WTC11 (cell line): ENCODE results near the gene CCHCR1. TPM values are rescaled to one million over a fixed set of nuclear protein-coding genes. Genes with fewer than 3 reads are reported as not detected.
A peak's percentile ranks its signal among the peaks of the same experiment; 100 is the strongest.

Experiments
- ATAC-seq: fragments of 200-7000 bp; cut with Tn5 transposase; 2 replicates; pipeline ENCODE4 v1.10.0; 2021; ENCODE audit warnings: mild to moderate bottlenecking, moderate library complexity
- CTCF ChIA-PET: fragments of 300-600 bp; sonication (Branson Sonifier 250); formaldehyde crosslinking; loops from one replicate; lab custom pipeline; 2021; ENCODE audit warnings: antibody characterized with exemption; lab: Charles Lee
- POLR2A ChIA-PET: fragments of 350-600 bp; sonication (Branson Sonifier 250); formaldehyde crosslinking; loops from one replicate; lab custom pipeline; 2021; ENCODE audit warnings: antibody characterized with exemption; lab: Charles Lee
- DNase-seq: peaks from one replicate; pipeline ENCODE4 v3.0.0; 2021; ENCODE audit warnings: low spot score
- H3K27ac Mint-ChIP-seq: 2 replicates; pipeline ENCODE4 v1.8.0; 2021; ENCODE audit warnings: mixed read lengths
- H3K27me3 Mint-ChIP-seq: 2 replicates; pipeline ENCODE4 v1.8.0; 2021; ENCODE audit warnings: low read depth, mild to moderate bottlenecking, moderate library complexity, mixed read lengths
- H3K36me3 Mint-ChIP-seq: 2 replicates; pipeline ENCODE4 v1.8.0; 2021; ENCODE audit warnings: mixed read lengths
- H3K4me1 Mint-ChIP-seq: 2 replicates; pipeline ENCODE4 v1.8.0; 2022; ENCODE audit warnings: mixed read lengths
- H3K4me3 Mint-ChIP-seq: 2 replicates; pipeline ENCODE4 v1.8.0; 2021; ENCODE audit warnings: mild to moderate bottlenecking, moderate library complexity, mixed read lengths
- H3K9me3 Mint-ChIP-seq: 2 replicates; pipeline ENCODE4 v1.8.0; 2021; ENCODE audit warnings: mixed read lengths
- CREB1 ChIP-seq: sonication (generic); formaldehyde crosslinking; IDR thresholded peaks from 2 replicates; pipeline ENCODE4 v1.8.0; 2023; ENCODE audit warnings: mild to moderate bottlenecking, missing genetic modification reagents
- FOXP1 ChIP-seq: sonication (generic); formaldehyde crosslinking; IDR thresholded peaks from 2 replicates; pipeline ENCODE4 v1.8.0; 2022; ENCODE audit warnings: missing genetic modification reagents, mild to moderate bottlenecking, moderate library complexity, borderline replicate concordance
- HMGA2 ChIP-seq: fragments of 250-450 bp; sonication (Bioruptor Pico); IDR thresholded peaks from 2 replicates; pipeline ENCODE4 v1.4.0; 2021; ENCODE audit warnings: mild to moderate bottlenecking, moderate library complexity
- JUN ChIP-seq: sonication (generic); formaldehyde crosslinking; IDR thresholded peaks from 2 replicates; pipeline ENCODE4 v1.8.0; 2023; ENCODE audit warnings: mild to moderate bottlenecking, missing genetic modification reagents
- NFATC4 ChIP-seq: fragments of 250-450 bp; sonication (Bioruptor Pico); IDR thresholded peaks from 2 replicates; pipeline ENCODE4 v1.9.0; 2021; ENCODE audit warnings: mild to moderate bottlenecking
- NR2C2 ChIP-seq: sonication (generic); formaldehyde crosslinking; IDR thresholded peaks from 2 replicates; pipeline ENCODE4 v1.8.0; 2022; ENCODE audit warnings: mild to moderate bottlenecking, missing genetic modification reagents
- TEAD1 ChIP-seq: sonication (generic); formaldehyde crosslinking; IDR thresholded peaks from 2 replicates; pipeline ENCODE4 v1.8.0; 2022; ENCODE audit warnings: mild to moderate bottlenecking, missing genetic modification reagents
- ZNF121 ChIP-seq: sonication (generic); formaldehyde crosslinking; IDR thresholded peaks from 2 replicates; pipeline ENCODE4 v1.8.0; 2023; ENCODE audit warnings: missing genetic modification reagents
- ZNF396 ChIP-seq: fragments of 250-450 bp; sonication (Bioruptor Pico); IDR thresholded peaks from 2 replicates; pipeline ENCODE4 v1.8.0; 2021; ENCODE audit warnings: mild to moderate bottlenecking, moderate library complexity, borderline replicate concordance
- total RNA-seq: library from RNA; stranded (reverse); gene quantifications from 3 replicates; pipeline ENCODE4 v1.2.3, GENCODE V29; 2021
- TF ChIP-seq, protein P1 (sequence below): fragments of 250-450 bp; sonication (Bioruptor Pico); IDR thresholded peaks from 2 replicates; pipeline ENCODE4 v1.9.0; 2021; ENCODE audit warnings: mild to moderate bottlenecking, borderline replicate concordance
- TF ChIP-seq, protein P2 (sequence below): sonication (generic); formaldehyde crosslinking; IDR thresholded peaks from 2 replicates; pipeline ENCODE4 v1.8.0; 2023; ENCODE audit warnings: missing genetic modification reagents, mild to moderate bottlenecking, borderline replicate concordance
- TF ChIP-seq, protein P3 (sequence below): sonication (generic); formaldehyde crosslinking; IDR thresholded peaks from 2 replicates; pipeline ENCODE4 v1.8.1; 2022; ENCODE audit warnings: mild to moderate bottlenecking, missing genetic modification reagents, moderate library complexity, borderline replicate concordance
- TF ChIP-seq, protein P4 (sequence below): sonication (generic); formaldehyde crosslinking; IDR thresholded peaks from 2 replicates; pipeline ENCODE4 v1.8.1; 2022; ENCODE audit warnings: low read depth, mild to moderate bottlenecking, moderate library complexity, missing genetic modification reagents, borderline replicate concordance
- TF ChIP-seq, protein P5 (sequence below): sonication (generic); formaldehyde crosslinking; IDR thresholded peaks from 2 replicates; pipeline ENCODE4 v1.8.1; 2023; ENCODE audit warnings: mild to moderate bottlenecking, missing genetic modification reagents, borderline replicate concordance

CCHCR1 gene
- total RNA-seq, 1 experiment from 2014 or later = 58.7 TPM

DNA sequence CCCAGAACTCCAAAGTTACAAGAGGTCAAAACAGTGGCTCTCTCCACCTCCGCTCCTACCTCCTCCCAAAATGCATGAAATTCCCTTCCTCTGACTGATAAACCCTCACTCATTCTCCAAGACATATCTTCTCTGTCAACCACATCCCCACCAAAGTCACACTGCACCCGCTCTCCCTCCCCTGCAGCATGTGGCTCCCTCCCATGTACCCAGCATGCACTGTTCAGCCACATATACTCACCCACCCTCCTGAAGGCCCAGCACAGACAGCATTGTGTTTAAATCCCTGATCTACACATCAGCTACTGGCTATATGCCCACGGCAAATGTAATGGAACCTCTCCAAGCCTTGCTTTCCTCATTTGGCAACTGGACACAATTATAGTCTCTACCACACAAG is 18.4 kb upstream of the CCHCR1 start (continued):
- TF ChIP-seq, protein P1, sequence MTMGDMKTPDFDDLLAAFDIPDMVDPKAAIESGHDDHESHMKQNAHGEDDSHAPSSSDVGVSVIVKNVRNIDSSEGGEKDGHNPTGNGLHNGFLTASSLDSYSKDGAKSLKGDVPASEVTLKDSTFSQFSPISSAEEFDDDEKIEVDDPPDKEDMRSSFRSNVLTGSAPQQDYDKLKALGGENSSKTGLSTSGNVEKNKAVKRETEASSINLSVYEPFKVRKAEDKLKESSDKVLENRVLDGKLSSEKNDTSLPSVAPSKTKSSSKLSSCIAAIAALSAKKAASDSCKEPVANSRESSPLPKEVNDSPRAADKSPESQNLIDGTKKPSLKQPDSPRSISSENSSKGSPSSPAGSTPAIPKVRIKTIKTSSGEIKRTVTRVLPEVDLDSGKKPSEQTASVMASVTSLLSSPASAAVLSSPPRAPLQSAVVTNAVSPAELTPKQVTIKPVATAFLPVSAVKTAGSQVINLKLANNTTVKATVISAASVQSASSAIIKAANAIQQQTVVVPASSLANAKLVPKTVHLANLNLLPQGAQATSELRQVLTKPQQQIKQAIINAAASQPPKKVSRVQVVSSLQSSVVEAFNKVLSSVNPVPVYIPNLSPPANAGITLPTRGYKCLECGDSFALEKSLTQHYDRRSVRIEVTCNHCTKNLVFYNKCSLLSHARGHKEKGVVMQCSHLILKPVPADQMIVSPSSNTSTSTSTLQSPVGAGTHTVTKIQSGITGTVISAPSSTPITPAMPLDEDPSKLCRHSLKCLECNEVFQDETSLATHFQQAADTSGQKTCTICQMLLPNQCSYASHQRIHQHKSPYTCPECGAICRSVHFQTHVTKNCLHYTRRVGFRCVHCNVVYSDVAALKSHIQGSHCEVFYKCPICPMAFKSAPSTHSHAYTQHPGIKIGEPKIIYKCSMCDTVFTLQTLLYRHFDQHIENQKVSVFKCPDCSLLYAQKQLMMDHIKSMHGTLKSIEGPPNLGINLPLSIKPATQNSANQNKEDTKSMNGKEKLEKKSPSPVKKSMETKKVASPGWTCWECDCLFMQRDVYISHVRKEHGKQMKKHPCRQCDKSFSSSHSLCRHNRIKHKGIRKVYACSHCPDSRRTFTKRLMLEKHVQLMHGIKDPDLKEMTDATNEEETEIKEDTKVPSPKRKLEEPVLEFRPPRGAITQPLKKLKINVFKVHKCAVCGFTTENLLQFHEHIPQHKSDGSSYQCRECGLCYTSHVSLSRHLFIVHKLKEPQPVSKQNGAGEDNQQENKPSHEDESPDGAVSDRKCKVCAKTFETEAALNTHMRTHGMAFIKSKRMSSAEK (CRISPR knock-in tag) = no peak
- TF ChIP-seq, protein P2, sequence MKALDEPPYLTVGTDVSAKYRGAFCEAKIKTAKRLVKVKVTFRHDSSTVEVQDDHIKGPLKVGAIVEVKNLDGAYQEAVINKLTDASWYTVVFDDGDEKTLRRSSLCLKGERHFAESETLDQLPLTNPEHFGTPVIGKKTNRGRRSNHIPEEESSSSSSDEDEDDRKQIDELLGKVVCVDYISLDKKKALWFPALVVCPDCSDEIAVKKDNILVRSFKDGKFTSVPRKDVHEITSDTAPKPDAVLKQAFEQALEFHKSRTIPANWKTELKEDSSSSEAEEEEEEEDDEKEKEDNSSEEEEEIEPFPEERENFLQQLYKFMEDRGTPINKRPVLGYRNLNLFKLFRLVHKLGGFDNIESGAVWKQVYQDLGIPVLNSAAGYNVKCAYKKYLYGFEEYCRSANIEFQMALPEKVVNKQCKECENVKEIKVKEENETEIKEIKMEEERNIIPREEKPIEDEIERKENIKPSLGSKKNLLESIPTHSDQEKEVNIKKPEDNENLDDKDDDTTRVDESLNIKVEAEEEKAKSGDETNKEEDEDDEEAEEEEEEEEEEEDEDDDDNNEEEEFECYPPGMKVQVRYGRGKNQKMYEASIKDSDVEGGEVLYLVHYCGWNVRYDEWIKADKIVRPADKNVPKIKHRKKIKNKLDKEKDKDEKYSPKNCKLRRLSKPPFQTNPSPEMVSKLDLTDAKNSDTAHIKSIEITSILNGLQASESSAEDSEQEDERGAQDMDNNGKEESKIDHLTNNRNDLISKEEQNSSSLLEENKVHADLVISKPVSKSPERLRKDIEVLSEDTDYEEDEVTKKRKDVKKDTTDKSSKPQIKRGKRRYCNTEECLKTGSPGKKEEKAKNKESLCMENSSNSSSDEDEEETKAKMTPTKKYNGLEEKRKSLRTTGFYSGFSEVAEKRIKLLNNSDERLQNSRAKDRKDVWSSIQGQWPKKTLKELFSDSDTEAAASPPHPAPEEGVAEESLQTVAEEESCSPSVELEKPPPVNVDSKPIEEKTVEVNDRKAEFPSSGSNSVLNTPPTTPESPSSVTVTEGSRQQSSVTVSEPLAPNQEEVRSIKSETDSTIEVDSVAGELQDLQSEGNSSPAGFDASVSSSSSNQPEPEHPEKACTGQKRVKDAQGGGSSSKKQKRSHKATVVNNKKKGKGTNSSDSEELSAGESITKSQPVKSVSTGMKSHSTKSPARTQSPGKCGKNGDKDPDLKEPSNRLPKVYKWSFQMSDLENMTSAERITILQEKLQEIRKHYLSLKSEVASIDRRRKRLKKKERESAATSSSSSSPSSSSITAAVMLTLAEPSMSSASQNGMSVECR = no peak
- no peak for TF ChIP-seq ZNF396 (CRISPR knock-in tag)

DNA sequence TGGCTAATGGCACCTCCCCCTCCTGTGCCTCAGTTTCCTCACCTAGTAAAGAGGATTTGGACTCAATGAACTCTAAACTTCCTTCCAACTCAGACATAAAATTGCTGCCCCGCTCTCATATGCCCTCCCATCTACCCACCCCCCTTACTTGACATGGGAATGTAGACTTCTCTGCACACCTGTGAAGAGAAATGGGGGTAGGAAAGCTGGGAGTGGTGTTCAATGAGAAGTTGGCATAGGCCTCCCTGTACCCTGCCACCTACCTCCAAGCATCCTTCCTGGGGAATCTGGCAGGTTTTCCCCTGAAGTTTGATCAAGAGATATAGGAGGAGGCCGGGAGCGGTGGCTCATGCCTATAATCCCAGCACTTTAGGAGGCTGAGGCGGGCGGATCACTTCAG is 16.8 kb upstream of the CCHCR1 start:
- H3K4me1 Mint-ChIP-seq = peaks cover 64% of the 10 kb centered on the region
- peaks cover 15% of the 10 kb centered on the region for H3K36me3 Mint-ChIP-seq
- ChIA-PET POLR2A (interaction anchor here (1.1 kb wide), 1 partner anchor 16 kb away, joined by 4 read pairs; the partner anchor contains the start of genes CCHCR1 and TCF19), CTCF (interaction anchor here (0.7 to 1.9 kb wide), 6 partner anchors 10 to 268 kb away, joined by 3 to 7 read pairs (median 4); partner anchors contain the start of gene TCF19)
- H3K27me3 Mint-ChIP-seq = no peaks in the 10 kb centered on the region
- peak overlapping the region; percentile 100 for H3K27ac Mint-ChIP-seq
- H3K9me3 Mint-ChIP-seq = no peaks in the 10 kb centered on the region
- no peak for ATAC-seq
- TF ChIP-seq ZNF121 (CRISPR knock-in tag) = no peak
- no peak for TF ChIP-seq HMGA2 (CRISPR knock-in tag)
- TF ChIP-seq, protein P3, sequence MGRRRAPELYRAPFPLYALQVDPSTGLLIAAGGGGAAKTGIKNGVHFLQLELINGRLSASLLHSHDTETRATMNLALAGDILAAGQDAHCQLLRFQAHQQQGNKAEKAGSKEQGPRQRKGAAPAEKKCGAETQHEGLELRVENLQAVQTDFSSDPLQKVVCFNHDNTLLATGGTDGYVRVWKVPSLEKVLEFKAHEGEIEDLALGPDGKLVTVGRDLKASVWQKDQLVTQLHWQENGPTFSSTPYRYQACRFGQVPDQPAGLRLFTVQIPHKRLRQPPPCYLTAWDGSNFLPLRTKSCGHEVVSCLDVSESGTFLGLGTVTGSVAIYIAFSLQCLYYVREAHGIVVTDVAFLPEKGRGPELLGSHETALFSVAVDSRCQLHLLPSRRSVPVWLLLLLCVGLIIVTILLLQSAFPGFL (CRISPR knock-in tag) = no peak
- no peak for TF ChIP-seq NFATC4 (CRISPR knock-in tag)
- TF ChIP-seq, all 79 proteins: peak for 0
- no peak overlapping the region for H3K4me3 Mint-ChIP-seq
- no peak for DNase-seq

DNA sequence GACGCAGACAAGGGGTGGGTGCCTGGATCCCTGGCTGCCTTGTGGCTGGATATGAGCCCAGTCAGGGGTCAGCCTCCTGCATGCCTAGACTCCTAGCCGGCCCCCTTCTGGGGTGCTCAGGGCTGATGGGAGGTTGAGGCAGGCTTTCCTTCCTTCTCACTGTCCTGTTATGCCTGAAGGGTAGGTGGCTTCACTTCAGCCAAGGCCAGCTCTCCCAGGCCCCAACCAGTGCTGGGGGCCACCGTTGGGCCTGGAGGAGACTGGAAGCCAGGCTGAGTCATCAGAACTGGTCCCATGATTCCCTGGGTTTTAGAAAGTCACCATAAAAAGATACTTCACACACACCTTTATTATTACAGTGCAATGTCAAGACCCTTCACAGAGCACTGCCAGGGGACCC is 15.8 kb upstream of the CCHCR1 start:
- peak overlapping the region; percentile 81 for H3K4me3 Mint-ChIP-seq
- TF ChIP-seq CREB1 (CRISPR knock-in tag) = 0 out of 2 replicates have a peak, but pooled peaks have one; percentile 1
- no peak for TF ChIP-seq TEAD1 (CRISPR knock-in tag)
- TF ChIP-seq JUN (CRISPR knock-in tag) = no peak
- peak; percentile 33; the same call in 1 of the 2 replicates for TF ChIP-seq FOXP1 (CRISPR knock-in tag)
- TF ChIP-seq, protein P4, sequence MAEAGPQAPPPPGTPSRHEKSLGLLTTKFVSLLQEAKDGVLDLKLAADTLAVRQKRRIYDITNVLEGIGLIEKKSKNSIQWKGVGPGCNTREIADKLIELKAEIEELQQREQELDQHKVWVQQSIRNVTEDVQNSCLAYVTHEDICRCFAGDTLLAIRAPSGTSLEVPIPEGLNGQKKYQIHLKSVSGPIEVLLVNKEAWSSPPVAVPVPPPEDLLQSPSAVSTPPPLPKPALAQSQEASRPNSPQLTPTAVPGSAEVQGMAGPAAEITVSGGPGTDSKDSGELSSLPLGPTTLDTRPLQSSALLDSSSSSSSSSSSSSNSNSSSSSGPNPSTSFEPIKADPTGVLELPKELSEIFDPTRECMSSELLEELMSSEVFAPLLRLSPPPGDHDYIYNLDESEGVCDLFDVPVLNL (CRISPR knock-in tag) = no peak
- TF ChIP-seq NR2C2 (CRISPR knock-in tag) = no peak
- TF ChIP-seq, protein P5, sequence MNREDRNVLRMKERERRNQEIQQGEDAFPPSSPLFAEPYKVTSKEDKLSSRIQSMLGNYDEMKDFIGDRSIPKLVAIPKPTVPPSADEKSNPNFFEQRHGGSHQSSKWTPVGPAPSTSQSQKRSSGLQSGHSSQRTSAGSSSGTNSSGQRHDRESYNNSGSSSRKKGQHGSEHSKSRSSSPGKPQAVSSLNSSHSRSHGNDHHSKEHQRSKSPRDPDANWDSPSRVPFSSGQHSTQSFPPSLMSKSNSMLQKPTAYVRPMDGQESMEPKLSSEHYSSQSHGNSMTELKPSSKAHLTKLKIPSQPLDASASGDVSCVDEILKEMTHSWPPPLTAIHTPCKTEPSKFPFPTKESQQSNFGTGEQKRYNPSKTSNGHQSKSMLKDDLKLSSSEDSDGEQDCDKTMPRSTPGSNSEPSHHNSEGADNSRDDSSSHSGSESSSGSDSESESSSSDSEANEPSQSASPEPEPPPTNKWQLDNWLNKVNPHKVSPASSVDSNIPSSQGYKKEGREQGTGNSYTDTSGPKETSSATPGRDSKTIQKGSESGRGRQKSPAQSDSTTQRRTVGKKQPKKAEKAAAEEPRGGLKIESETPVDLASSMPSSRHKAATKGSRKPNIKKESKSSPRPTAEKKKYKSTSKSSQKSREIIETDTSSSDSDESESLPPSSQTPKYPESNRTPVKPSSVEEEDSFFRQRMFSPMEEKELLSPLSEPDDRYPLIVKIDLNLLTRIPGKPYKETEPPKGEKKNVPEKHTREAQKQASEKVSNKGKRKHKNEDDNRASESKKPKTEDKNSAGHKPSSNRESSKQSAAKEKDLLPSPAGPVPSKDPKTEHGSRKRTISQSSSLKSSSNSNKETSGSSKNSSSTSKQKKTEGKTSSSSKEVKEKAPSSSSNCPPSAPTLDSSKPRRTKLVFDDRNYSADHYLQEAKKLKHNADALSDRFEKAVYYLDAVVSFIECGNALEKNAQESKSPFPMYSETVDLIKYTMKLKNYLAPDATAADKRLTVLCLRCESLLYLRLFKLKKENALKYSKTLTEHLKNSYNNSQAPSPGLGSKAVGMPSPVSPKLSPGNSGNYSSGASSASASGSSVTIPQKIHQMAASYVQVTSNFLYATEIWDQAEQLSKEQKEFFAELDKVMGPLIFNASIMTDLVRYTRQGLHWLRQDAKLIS = 0 out of 2 replicates have a peak, but pooled peaks have one; percentile 11

More for the DNA sequence above, 15.8 kb upstream of the CCHCR1 start:
- H3K27me3 Mint-ChIP-seq = no peaks in the 10 kb centered on the region
- peaks cover 62% of the 10 kb centered on the region for H3K4me1 Mint-ChIP-seq
- ChIA-PET POLR2A (interaction anchor here (0.6 to 2.9 kb wide), 6 partner anchors 10 to 454 kb away, joined by 3 to 44 read pairs (median 7); partner anchors contain the start of gene TCF19), CTCF (interaction anchor here (1.5 to 4.8 kb wide), 6 partner anchors 11 to 58 kb away, joined by 5 to 60 read pairs (median 14); partner anchors contain the start of genes CCHCR1, PSORS1C1, PSORS1C2 and TCF19)
- peaks cover 25% of the 10 kb centered on the region for H3K36me3 Mint-ChIP-seq
- ATAC-seq (no peak), DNase-seq (no peak)
- H3K9me3 Mint-ChIP-seq = no peaks in the 10 kb centered on the region
- peak overlapping the region; percentile 100 for H3K27ac Mint-ChIP-seq
